T47D (cell line): ENCODE results near the gene MAT1A.
"Not testable (repeated sequence)": the region's sequence is repeated elsewhere in the genome, so short reads cannot be mapped to it uniquely, and the experiment has no call there.

Experiments
- DNase-seq, 2 experiments: peaks; one replicate each; pipeline versions ENCODE4 v3.0.0 to v3.0.0-alpha.2; 2011 to 2012; ENCODE audit warnings: low read depth in 1 of 2, low spot score in 1 of 2
- JUND ChIP-seq: IDR thresholded peaks from 2 replicates; pipeline ENCODE4 v1.6.1; 2012; ENCODE audit warnings: low read depth
- in situ Hi-C: cut with HindIII; loops from 2 replicates; pipeline ENCODE4 v1.10.0; 2016; ENCODE audit warnings: low sequenced_read_pairs, low pct_unique_long_range_greater_than_20kb

MAT1A gene

DNA sequence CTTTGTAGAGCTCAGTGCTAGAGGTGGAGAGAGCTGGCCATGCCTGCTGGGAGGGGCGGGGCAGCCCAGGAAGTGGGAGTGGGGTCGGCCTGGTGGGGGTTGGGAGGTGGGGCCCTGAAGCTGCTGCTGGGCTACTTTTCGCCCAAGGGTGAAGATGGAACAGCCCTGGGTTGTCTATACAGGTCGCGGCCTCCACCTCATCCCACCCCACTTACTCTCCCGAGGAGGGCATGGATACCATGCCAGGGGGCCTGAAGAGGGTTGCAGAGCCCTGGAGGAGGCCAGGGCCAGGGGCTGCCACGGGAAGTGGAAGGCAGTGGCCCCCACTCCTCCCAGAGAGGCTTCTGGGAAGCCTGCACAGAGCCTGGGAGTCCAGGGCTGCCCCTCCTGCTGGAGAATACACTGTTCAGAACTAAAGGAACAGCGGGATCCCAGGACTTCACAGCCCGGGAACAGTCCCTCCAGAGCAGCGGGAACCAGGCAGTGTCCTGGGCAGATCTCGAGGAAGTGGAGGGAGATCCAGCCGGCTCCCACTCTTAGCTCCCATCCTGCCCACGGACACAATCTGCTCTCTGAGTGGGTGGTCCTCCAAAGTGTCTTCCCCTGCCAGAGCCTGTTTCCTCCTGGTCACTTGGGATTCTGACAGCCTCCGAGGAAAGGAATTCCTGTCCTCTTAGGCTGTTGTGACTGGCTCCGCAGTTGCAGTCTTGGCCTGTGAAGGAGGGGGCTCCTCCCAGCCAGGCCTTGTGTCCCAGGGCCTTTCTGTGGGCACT is 23.5 kb downstream of the MAT1A start:
- no peak for DNase-seq
- in situ Hi-C loops = no loop called here
- TF ChIP-seq JUND = no peak

DNA sequence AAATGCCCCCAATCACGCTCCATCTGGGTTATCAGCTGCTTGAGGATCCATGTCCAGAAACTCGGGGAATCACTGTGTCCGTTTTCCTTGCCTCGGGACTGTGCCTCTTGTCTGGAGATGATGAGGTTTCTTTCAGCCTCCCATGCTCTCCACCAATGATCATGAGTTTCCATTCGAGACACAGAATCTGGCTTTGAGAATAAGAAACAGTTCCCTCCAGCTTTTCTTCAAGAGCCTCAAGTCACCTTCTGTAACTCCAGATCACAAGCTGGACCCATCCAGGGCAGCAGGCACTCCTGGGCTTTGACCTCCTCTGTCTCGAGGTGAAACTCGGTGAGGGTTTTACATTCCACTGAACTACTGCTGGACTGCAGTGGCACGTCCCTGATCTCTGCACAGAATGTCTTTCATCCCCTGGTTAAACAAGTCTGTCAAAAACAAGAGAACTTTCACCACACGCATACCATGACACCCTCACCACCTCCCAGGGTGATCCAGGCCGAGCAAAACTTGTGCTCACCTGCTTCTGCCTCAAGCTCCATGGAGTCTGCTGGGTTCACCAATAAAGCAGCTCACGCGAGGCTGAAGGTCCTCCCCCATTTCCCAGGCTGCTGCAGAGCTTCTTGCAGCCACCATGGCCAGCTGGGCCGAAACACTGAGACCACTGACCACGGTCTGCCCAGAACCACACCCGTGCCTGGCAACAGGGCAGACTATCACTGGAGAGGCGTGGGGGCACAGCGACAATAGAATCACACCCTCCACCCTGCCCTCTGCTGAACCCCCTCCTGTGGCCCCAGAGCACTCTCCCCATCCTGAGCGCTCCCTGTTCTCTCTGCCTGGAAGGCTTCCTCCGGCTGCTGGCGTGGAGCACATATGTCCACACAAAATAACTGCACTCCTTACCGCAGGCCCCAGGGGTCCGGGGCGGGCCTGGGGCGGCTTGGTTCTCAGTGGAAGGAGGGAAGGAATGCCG is 25.1 kb downstream of the MAT1A start:
- no peak for TF ChIP-seq JUND
- in situ Hi-C loops = no loop called here

DNA sequence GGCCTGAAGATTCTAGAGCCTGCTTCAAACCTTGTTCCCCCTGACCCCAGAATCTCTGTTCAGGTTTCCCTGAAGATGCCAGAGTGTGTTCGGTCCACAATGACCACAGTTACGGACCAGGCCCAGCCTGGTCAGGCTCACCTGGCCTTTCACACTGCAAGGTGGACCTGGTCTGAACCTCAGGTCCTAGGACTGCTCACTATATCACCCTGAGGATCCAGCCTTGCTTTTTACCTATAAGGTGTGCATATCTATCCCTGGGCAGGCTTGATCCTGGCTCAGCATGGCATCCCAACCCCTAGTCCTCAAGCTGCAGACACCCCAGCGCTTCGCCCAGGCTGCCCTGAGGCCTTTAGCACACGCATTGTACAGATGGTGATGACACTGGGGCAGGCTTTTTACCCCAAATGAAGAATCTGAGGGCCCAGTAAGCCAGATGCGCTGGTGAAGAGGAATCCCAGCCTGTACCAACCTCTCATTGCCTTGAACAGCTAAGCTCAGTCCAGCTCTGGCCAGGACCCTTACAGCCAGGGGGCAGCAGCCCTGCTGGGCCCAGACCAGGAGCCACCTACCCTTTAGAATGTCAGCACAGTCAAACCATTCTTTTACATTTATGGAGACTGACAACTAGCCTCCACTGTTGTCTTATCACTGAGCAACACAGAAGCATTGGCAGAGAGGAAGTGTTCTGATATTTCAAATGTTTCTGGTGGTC is 28.0 kb downstream of the MAT1A start:
- DNase-seq = no peak
- in situ Hi-C loops = no loop called here

More for the DNA sequence above, 25.1 kb downstream of the MAT1A start:
- no peak for DNase-seq

DNA sequence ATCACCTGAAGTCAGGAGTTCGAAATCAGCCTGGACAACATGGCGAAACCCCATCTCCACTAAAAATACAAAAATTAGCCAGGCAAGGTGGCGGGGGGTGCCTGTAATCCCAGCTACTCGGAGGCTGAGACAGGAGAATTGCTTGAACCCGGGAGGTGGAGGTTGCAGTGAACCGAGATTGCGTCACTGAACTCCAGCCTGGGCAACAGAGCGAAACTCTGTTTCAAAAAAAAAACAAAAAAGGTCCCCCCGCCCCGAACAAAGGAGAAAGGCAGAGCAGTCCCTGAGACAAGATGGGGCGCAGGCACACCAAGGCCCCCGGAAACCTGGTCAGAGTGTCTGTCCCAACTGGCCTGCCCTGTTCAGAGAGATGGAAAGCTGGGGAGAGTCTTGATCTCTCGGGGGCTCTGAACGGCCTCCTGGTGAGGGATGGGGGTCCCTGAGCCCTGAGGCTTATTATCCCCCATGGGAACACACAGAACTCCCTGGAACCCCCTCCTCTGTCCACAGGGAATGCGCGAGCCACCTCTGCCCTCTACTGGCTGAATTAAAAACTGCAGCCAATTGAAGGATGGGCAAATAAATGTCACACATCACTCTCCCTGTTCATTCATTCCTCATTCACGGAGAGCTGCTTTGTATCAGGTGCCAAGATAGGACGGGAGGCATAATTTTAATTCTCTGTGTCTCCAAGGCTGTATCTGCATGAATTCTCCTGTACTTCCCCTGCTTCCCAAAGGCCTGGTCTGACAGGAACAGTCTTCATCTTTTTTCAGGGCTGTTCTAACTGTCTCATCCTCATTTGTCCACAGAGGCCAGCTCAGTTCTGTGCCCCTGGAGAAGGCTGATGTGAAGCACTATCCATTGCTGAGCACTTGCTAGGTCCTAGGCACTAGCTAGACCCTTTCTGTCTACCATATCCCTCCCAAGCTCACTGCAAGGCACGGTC is 28.9 kb downstream of the MAT1A start:
- DNase-seq = peak in 1 of 2 experiments; percentile 39
- TF ChIP-seq JUND = no peak
- in situ Hi-C loops = no loop called here

More for the DNA sequence above, 28.0 kb downstream of the MAT1A start:
- no peak for TF ChIP-seq JUND

DNA sequence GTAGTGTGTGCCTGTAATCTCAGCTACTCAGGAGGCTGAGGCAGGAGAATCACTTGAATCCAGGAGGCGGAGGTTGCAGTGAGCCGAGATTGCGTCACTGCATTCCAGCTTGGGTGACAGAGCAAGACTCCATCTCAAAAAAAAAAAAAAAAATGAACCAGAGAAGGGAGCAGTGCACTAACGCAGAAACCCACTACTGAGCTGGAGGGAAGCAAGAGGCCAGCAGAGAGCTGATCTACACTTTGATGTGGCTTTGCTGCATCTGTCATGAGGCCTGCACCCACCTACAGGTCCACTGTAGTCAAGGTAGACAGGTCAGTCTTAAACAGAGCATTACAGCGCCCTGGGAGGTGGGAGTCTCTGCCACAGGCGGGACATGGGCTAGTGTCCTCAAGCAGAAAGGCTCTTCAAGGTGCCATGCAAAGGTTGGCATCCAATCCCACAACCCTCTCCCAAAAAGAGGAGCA is 30.0 kb downstream of the MAT1A start:
- no peak for TF ChIP-seq JUND
- in situ Hi-C loops = no loop called here
- DNase-seq = no peak

DNA sequence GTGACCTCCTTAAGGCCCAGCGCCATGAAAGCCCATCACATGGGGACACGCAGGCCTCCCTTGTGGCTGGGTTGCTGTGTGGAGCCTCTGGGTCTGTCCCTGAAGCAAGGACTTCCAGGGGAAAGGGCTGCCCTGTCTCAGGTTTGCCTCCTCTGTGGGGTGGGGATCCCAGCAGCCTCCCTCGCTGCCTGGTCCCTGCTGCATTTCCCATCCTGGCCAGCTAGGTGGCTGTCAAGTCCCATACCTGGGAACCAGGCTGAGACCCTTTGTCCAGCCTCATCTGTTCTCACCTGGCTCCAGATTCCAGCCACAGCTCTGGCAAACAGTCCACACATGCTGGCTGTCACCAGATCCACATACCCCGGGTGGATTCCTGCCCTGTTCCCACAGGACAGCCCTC is 32.7 kb downstream of the MAT1A start:
- in situ Hi-C loops = not testable (repeated sequence)
- DNase-seq = peak in 1 of 2 experiments; percentile 45

DNA sequence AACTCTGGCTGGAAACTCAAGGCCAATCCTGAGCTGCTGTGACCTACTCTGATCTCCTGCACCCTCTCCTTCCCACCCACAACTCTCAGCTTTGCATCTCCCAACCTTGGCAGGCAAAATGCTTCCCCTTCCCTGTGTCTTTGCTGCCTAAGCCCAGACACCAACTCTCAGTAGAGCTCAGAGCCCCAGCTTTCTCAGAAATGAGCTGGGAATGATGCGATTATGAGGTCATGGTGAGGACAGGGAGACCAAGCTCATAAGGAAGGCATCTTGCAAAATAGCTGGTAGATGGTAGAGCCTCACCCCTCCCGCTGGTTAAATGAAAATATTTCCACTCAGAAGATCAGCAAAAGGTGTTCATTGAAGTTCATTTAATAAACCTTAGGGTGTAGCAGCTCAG is 34.7 kb downstream of the MAT1A start:
- in situ Hi-C loops, DNase-seq: not testable (repeated sequence)

DNA sequence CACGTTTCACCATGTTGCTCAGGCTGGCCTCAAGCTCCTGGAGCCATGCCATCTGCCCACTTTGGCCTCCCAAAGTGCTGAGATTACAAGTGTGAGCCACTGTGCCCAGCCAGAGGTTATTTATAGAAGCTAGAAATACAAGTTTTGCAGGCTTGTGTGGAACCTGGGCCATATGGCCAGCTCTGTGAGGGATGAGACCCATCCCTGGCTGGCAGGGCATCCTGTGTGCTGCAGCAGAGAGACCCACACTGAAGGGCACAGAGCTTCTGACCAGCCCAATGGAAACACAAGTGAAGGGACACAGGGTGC is 35.5 kb downstream of the MAT1A start:
- peak in 1 of 2 experiments; percentile 45 for DNase-seq
- in situ Hi-C loops = not testable (repeated sequence)

DNA sequence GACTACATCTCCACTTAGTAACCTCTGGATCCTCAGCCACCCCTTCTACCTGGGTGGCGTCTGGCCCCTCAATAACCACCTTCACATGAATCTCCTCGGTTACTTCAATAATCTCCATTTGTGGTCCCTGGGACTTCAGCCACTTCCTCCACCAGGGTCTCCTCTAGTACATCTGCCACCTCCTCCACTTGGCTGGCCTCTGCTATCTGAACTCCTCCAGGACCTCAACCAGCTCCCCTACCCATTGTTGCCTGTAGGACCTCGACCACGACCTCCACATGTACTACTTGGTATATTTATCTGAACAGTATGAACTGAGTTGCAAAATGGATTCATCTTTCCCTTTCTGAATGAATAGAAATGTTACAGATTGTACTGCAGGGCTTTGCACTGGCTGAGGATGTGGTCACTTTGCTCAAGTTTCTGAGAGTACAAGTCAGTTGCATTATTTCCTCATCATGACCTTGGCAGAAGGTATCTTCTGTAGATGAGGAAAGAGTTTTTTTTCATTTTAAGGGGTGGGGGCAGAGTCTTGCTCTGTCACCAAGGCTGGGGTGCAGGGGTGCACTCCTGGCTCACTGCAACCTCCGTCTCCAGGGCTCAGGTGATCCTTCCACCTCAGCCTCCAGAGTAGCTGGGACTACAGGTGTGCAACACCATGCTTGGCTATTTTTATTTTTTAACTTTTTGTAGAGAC is 36.0 kb downstream of the MAT1A start:
- no peak for DNase-seq
- no peak for TF ChIP-seq JUND
- in situ Hi-C loops = no loop called here

DNA sequence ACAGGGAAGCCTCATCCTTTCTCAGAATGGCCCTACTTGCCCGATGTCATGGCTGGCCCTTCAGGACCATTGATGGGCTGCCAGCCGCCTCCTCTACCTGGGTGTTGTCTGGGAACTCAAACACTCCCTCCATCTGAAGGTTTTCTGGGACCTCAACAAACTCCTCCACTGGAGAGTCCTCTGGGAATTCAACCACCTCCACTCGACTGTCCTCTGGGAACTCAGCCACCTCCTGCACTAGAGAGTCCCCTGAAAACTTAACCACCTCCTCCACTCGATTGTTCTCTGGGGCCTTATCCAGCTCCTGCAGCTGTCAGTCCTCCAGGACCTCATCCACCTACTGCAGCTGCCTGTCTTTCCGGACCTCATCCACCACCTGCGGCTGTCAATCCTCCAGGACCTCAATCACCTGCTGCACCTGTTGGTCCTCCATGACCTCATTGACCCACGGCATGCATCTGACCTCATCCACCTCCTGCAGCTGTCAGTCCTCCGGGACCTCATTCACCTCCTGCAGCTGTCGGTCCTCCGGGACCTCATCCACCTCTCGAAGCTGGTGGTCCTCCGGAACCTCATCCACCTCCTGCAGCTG is 37.1 kb downstream of the MAT1A start:
- in situ Hi-C loops = no loop called here
- DNase-seq = no peak
- no peak for TF ChIP-seq JUND

DNA sequence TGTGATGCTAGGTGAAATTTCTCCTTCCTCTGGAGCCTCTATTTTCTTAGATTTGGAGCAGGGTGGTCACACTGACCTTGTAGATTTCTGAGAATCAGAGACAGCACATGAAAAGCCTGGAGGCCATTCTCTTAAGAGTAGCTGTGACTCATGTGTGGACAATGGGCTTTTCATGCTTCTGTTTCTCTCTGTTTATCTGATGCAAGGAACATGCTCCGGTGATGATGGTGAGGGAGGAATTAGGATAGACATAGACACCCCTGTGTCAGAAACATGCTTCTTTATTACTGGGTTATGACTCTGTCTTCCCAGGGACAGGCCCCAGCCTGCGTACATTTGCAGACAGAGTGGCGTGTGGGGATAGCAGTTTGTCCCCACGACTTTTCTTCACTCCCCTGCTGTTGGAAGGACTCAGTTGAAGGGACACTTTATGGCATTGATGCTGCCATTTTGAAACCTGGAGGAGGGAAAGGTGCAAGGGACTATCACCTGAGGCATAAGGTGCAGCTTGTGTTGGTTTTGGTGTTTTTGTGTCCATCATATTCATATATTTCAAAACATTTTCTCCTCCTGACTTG is 37.7 kb downstream of the MAT1A start:
- in situ Hi-C loops, DNase-seq: not testable (repeated sequence)

DNA sequence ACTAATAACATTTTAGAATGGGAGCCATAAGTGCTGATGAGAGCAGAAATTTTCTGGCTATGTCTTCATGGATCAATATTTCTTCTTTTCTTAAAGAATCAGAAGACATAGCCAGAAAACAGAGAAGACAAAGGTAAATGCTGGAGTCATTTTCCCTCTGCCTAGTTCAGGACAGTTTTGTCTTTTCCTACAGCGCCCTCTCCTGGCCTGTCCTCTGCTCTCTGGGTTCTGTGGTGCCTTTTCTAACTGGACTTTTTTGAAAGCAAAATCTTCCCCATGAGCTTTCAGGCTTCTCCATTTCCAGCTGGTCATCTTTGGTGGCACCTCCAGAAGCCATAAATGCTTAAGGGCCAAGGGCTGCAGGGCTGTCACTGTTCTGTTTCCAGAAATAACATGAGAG is 39.1 kb downstream of the MAT1A start:
- in situ Hi-C loops, DNase-seq: not testable (repeated sequence)

DNA sequence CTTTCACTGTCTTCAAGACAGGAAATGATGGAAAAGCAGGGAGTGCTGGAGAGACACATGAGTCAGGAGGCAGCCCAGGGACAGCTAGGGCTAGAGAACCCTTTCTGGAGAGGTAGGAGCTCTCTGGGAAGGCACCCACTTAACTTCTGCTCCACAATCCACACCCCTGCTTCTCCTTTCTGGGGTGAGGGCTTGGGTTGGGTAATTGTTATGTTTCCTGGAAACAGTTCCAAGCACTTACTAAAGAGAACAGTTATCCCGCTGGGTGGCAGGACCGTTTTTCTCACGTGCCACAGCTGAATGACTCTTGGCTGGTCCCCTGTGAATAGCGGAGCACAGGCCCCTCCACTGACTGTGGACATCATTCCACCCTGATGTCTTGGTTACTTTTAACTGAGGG is 39.6 kb downstream of the MAT1A start:
- DNase-seq, in situ Hi-C loops: not testable (repeated sequence)

DNA sequence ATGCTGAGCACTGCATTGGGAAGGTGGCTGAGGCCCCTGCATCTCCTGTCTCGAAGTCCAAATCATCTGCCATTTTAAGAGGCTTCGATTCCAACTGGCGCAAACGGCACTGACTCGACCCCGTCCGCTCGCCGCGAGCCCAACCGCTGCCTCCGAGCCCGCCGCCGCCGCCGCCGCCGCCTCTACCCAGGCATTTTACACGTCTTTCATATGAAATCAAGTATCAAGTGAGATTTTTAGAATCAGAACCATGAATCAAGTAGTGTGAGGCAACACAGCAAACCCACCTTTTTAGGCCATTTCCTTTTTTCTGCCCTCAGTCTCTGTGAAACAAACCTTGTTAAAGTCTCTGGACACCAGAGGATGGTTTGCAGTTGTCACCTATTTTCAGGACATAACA is 41.8 kb downstream of the MAT1A start:
- in situ Hi-C loops, DNase-seq: not testable (repeated sequence)

DNA sequence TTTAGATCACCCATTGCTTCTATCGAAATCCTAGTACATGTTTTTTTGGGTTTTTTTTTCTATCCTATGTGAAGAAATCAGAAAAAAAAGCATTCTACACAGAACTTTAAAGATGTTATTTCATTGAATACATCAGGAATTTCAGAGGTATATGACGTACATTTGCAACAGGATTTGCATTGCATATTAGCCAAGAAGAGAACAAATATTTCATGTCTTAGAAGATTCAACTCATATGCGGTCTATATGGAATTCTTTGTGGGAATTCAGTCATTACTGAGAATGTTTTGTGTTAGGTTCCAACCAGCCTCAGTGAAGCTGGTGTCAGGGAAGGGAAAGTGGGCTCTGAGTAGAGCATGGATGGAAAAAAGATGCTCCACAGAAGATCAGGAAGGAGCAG is 45.1 kb downstream of the MAT1A start:
- in situ Hi-C loops, DNase-seq: not testable (repeated sequence)
